Inflammatory macrophage treated with lipopolysaccharide for 4 hours (primary cell): ENCODE measurements around the gene TNRC6C.
"Not testable (repeated sequence)": the region's sequence is repeated elsewhere in the genome, so short reads cannot be mapped to it uniquely, and the experiment has no call there.

ENCODE experiments used
- DNase-seq: peaks from one replicate; pipeline ENCODE4 v3.0.0-alpha.2; 2020

Gene TNRC6C

GRCh38 chr17:77930780-77931768 is 27.4 kb upstream of the TNRC6C start:
- no peak for DNase-seq

GRCh38 chr17:77933777-77934398 is 24.6 kb upstream of the TNRC6C start:
- no peak for DNase-seq

DNA sequence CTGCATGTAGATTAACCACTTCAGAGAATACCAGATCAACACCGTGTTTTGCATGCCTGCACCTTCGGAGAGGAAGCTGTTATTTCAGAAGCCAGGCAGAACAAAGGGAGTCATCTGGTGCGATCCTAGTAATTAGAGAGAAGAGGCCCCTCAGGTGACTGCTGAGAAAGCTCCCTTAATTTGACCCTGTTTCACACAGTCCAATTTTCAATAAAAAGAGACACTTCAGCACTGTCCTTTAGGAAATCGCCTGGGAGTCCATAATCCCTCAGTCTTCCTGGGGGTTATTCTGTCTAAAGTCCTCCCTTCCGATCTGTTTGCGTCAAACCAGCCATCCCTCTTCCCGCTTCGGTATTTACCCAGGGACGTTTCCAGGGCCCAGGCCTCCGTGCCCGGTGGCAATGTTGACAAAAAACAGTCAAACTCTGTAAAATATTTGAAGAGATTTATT is 23.4 kb upstream of the TNRC6C start:
- no peak for DNase-seq

DNA sequence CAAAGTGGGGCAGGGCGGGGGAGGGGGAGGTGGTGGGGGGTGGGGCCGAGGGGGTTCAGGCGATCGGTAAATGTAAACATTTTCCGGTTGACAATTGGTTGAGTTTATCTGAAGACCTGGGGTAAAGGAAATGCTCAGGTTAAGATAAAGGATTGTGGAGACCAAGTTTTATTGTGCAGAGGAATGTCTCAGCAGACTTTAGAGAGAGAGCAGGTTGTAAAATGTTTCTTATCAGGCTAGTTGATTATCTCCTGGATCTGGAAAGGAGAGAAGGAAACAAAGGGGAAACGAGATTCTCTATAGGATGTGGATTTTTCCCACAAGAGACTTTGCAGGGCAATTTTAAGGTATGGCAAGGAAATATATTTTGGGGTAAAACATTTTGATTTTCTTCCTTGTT is 22.8 kb upstream of the TNRC6C start:
- DNase-seq = not testable (repeated sequence)

GRCh38 chr17:77936881-77937280 is 21.6 kb upstream of the TNRC6C start:
- DNase-seq = no peak

GRCh38 chr17:77941004-77941403 is 17.5 kb upstream of the TNRC6C start:
- DNase-seq = no peak

DNA sequence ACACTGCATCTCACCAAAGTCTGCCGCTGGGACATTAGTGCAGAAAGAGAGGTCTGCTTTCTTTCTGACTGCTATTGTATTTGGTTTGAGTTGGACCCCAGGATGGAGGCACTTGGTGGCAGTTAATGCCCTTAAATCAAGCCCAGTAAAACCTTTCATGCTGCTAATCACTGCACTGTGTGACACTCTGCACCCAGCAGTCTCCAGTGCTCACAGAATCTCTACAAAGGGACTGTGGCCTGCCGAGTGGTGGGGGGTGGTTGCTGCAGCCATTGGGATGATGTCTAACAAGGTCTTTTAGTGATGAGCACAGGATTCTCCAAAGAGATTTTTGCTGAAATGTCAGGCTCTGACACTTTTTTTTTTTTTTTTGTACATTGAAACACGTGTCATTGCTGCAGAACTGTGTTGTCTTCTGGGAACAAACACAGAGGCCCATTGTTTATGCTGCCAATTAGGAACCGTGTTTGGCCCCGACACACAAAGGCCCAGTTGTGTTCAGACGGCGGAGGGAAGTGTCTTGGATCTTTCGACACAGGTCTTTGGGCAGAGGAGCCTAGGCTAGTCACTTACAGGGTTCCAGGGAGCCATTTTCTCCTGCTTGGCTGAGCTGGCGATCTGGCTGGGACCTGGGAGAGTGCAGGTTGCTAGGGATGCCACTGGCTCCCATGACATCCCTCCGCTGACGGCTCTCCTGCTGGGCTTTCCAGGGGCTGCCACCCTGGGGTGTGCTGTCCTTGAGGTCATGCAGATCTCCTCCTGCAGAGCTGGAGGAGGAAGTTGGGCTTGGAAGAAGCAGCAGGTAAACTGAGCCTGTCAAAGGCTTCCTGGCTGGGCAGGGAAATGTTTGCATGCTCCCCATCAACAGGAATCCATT is 16.2 kb upstream of the TNRC6C start:
- DNase-seq = no peak

- no peak for DNase-seq
Observed at GRCh38 chr17:77943971-77944370, 14.5 kb upstream of the TNRC6C start.

- DNase-seq = no peak
Observed at GRCh38 chr17:77944390-77945222, 13.9 kb upstream of the TNRC6C start.

DNA sequence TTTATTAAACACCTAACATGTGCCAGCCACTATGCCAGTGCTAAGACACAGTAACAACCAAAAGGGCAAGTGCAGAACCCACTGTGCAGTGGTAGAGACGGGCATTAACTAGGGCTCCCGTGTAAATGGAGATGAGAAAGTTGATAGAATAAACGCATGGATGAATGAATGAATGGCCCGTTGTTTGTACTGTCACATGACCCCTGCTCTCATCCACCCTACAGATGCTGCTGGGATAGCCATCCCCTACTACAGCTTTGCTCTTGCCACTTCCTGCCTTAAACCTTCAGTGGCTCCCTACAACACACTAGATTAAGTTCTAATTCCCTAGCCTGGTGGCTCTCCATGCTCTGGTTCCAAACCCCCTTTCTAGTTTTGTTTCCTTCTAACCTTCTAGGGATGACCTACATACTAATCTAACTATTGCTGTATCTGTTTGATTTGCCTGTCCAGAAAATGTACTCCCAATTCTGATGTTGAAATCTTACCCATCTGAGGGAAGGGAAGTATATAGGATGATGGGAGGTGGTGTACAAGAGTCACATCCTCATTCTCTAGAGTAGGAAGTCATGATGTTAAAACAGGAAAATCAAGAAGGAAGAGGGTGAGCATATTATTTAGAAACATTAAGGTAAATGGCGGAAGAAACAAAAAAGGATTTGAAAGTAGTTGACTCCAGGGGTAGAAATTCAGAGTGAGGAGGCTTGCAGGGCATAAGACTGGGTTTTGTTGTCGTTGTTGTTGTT is 11.4 kb upstream of the TNRC6C start:
- peak; percentile 66 for DNase-seq

DNA sequence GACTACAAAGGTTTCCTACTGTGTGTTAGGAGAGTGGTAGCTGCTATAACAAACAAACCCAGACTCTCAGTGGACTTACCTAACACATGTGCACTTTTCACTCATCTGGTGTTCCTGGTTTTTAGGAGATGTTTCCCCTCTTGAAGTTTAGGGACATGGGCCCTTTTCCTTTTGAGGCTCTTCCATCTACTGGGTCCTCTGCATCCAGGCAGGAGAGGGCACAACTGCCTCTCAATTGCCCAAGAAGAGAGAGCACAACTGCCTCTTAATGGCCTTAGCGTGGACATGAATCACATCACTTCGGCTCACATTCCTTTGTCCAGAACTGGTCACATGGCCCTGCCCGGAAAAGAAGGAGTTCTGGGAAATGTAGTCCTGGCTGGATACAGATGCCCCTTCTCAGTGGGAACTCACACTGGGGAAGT is 9.8 kb upstream of the TNRC6C start:
- no peak for DNase-seq

- DNase-seq = no peak
Observed at GRCh38 chr17:77951123-77951522, 7.4 kb upstream of the TNRC6C start.

GRCh38 chr17:77952368-77952767 is 6.1 kb upstream of the TNRC6C start:
- no peak for DNase-seq

DNA sequence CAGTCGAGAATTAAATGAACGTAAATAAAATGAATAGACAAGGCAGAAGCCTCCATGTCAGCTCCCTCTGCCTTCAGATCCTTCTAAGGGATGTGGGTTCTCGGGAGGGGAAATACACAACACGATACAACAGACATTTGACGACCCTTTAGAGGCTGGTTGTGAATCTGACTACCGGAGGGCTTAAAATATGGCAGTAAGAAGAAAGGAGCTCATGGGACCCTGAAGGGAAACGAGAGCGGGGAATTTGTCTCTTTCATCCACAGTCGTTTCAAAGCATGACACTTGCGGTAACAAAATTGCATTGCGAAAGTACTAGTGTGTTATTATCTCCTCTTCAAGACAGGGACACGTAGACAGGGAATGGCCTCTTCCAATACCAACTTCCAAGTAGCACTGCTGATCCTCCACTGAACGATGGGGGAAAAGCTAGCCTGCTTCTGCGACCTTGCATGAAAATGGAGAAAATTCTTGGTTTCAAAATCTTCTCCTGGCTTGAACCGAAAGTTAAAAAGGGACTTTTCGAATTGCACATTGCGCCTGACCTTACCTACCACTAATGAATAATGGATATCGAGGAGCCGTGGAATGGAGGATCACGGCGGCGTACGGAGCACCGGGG is 1.2 kb upstream of the TNRC6C start:
- peak; percentile 68 for DNase-seq

DNA sequence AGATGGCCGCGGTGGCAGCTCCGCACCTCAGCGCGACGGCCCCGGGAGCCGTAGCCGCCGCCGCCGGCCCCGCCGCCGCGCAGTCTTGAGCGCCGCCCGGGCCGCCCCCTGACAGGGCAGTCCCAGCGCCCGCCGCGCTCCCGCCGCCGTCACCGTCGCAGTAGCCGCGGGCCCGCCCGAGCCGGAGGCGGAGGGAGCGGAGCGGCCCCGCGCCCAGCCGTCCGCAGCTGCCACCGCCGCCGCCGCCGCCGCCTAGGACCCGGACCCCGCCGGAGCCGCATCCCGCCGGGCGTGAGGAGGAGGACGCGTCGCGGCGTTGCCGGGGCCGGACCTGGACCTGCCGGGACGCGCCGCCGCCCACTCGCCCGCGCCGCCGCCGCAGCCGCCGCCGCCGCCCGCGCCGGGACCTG is 218 bp downstream of the TNRC6C start:
- DNase-seq = peak; percentile 11

DNA sequence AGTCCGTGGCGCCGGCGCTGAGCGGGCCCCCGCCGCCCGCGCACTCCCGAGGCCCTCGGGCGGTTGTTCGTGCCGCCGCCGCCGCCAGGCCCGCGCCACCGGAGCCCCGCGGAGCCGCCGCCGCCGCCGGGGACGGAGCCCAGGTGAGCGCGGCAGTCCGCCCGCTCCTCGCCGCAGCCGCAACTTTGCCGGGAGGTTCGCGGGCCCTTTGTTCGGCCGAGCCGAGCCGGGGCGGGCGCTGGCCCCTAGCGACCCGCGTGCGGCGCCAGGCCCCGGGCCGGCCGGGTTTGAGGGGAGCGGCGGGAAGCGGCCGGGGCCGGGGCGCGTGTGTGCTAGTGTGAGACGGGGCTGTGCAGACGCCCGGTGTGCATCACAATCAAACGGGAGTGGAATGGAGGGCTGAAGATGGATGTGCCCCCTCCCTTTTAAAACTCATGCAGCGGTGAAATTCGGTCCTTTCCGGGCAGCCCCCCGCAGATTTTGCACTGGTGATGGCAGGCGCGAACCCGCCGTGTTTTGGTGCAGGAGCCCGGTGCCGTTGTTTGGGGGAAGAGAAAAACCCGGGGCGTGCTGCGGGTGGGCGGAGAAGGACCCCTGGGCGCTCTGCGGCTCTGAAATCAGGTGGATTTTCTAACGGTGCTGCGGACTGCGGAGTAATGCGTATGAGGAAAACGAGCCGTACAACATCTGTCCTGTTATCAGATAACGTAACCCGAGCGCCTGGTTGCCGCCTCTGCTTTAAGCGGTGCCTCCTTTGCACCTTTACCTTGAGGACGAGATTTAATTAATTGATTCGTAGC is 823 bp downstream of the TNRC6C start:
- no peak for DNase-seq

DNA sequence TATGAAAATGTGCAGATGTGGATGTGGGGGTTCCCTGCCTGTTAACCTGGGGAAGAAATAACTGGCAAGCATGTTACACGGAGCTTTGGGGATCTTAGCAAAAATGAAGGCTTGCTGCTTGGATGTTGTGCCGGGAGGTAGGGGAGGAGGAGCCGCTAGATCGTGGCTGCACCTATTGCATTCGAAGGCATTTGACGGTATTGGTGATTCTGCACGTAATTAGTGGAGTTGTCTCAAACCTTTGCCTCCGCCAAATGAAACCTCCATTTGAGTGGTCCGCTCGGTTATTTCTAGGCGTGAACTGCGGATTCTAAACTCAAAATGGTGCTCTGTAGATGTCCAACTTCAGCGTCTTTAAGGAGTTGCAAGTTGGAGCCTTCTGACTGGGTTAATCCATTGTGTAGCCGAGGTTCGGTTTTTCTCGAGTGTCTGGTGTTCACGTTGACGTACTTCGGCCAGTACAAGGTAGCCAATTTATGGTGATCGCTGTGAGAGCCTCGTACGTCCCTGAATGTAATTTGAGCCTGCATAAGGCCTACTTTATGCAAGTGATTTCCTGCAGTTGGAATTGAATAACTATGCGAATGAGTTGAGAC is 1.5 kb downstream of the TNRC6C start:
- no peak for DNase-seq

DNA sequence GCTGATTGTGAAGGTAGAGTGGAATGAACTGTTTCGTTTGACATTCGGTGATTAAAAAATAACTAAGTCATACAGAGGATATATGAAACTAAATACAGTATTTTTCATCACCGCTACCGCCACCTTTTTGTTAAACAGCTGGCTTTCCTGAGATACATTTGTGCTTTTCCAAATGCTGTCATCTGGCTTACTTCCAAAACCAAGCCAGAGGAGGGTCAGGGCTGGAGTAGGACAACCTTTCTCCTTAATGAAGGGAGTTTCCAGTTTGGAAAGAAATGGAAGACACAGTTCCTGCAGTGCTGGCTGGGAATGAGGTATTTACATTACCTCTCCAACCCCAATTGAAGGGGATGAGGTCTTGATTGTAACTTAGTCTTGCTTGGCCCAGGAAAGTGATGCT is 3.2 kb downstream of the TNRC6C start:
- no peak for DNase-seq

GRCh38 chr17:77962348-77962747 is 3.8 kb downstream of the TNRC6C start:
- DNase-seq = no peak

GRCh38 chr17:77963441-77963840 is 4.9 kb downstream of the TNRC6C start:
- no peak for DNase-seq
